HG02623 (cell line): ENCODE results near the gene NES.

Experiments used
- ATAC-seq: cut with Tn5 transposase; IDR thresholded peaks from one replicate; pipeline ENCODE4 v1.9.1; 2021; ENCODE audit warnings: moderate library complexity; ENCODE audit not compliant: unreplicated experiment

NES gene

GRCh38 chr1:156681196-156681960 lies 4.2 kb upstream of the NES start:
- no peak for ATAC-seq

- no peak for ATAC-seq
These were observed 2.8 kb upstream of the NES start for GRCh38 chr1:156680056-156680455.

- no peak for ATAC-seq
These were observed 699 bp upstream of the NES start for GRCh38 chr1:156677616-156678596.

- ATAC-seq, result no peak
These were observed 940 bp downstream of the NES start for GRCh38 chr1:156676114-156676819.

- ATAC-seq, result no peak
These were observed 1.7 kb downstream of the NES start for GRCh38 chr1:156675210-156676113.

- no peak for ATAC-seq
These were observed 3.7 kb downstream of the NES start for GRCh38 chr1:156673387-156674121.

- no peak for ATAC-seq
These were observed 5.4 kb downstream of the NES start for GRCh38 chr1:156671804-156672203.

GRCh38 chr1:156670791-156671190 lies 6.4 kb downstream of the NES start:
- ATAC-seq, result no peak

- no peak for ATAC-seq
These were observed 6.8 kb downstream of the NES start for GRCh38 chr1:156670359-156670758.

- no peak for ATAC-seq
These were observed 7.4 kb downstream of the NES start for GRCh38 chr1:156669794-156670193.

GRCh38 chr1:156668801-156669637 lies 8.2 kb downstream of the NES start:
- ATAC-seq, result no peak

- no peak for ATAC-seq
These were observed 9.1 kb downstream of the NES start for GRCh38 chr1:156667968-156668709.

GRCh38 chr1:156667610-156667967 lies 9.6 kb downstream of the NES start:
- no peak for ATAC-seq

GRCh38 chr1:156666862-156667609 lies 10.2 kb downstream of the NES start:
- no peak for ATAC-seq

GRCh38 chr1:156665539-156665938 lies 11.7 kb downstream of the NES start:
- no peak for ATAC-seq

- no peak for ATAC-seq
These were observed 12.3 kb downstream of the NES start for GRCh38 chr1:156664767-156665411.
